GM18520 (cell line): ENCODE data around the gene IGF2R.
"Not testable (repeated sequence)": the region's sequence is repeated elsewhere in the genome, so short reads cannot be mapped to it uniquely, and the experiment has no call there.

Experiments
- ATAC-seq: cut with Tn5 transposase; IDR thresholded peaks from one replicate; pipeline ENCODE4 v1.9.1; 2021; ENCODE audit not compliant: unreplicated experiment

IGF2R gene

GRCh38 chr6:160135907-160136655, 167.2 kb downstream of the IGF2R start:
- no peak for ATAC-seq

- ATAC-seq: no peak
Observed at GRCh38 chr6:160137130-160137988, 168.5 kb downstream of the IGF2R start.

- peak; percentile 58 for ATAC-seq
Observed at GRCh38 chr6:160137989-160138835, 169.3 kb downstream of the IGF2R start.

GRCh38 chr6:160138839-160139419, 170.0 kb downstream of the IGF2R start:
- no peak for ATAC-seq

- no peak for ATAC-seq
Observed at GRCh38 chr6:160139420-160139851, 170.6 kb downstream of the IGF2R start.

- not testable (repeated sequence) for ATAC-seq
Observed at GRCh38 chr6:160140493-160140892, 171.6 kb downstream of the IGF2R start.

- no peak for ATAC-seq
Observed at GRCh38 chr6:160141001-160141726, 172.3 kb downstream of the IGF2R start.

- ATAC-seq: no peak
Observed at GRCh38 chr6:160142115-160142715, 173.3 kb downstream of the IGF2R start.

GRCh38 chr6:160146454-160147145, 177.7 kb downstream of the IGF2R start:
- no peak for ATAC-seq

- ATAC-seq: no peak
Observed at GRCh38 chr6:160147146-160147536, 178.3 kb downstream of the IGF2R start.

GRCh38 chr6:160154471-160154870, 185.6 kb downstream of the IGF2R start:
- ATAC-seq: no peak

GRCh38 chr6:160156842-160157241, 188.0 kb downstream of the IGF2R start:
- no peak for ATAC-seq

- ATAC-seq: no peak
Observed at GRCh38 chr6:160160450-160160849, 191.6 kb downstream of the IGF2R start.
